Endothelial cell of umbilical vein (primary cell): ENCODE data around the gene LIME1. TPM values are rescaled to one million over a fixed set of nuclear protein-coding genes. Genes with fewer than 3 reads are reported as not detected.

Source experiments
- BruUV-seq: library from RNA; stranded (reverse); fragments of 400-500 nt; replicated peaks from 2 replicates; lab custom pipeline; 2021; lab: Mats Ljungman, UMichigan
- CTCF ChIA-PET: fragments of 300-600, 350-600 bp; sonication (Branson Sonifier 250); formaldehyde crosslinking; loops from one replicate; lab custom pipeline; 2021; ENCODE audit warnings: antibody characterized with exemption, inconsistent platforms; lab: Charles Lee
- POLR2A ChIA-PET: fragments of 300-600, 350-600 bp; sonication (Branson Sonifier 250); formaldehyde crosslinking; loops from one replicate; lab custom pipeline; 2021; ENCODE audit warnings: antibody characterized with exemption, inconsistent platforms; lab: Charles Lee
- DNase-seq: peaks from one replicate; pipeline ENCODE4 v3.0.0-alpha.2; 2011; ENCODE audit warnings: low read depth, low spot score
- FAIRE-seq: peaks from 2 replicates; lab custom pipeline; 2011; peaks lifted over from hg19 to GRCh38; lab: Jason Lieb, UNC
- H2AFZ ChIP-seq: 2 replicates; pipeline ENCODE4 v1.6.0; 2012; ENCODE audit warnings: low read depth, low read length, control low read depth, inconsistent platforms
- H3K27ac ChIP-seq: 2 replicates; pipeline ENCODE4 v1.5.1; 2011; ENCODE audit warnings: low read depth, mild to moderate bottlenecking, control low read depth, low read length, moderate library complexity; ENCODE audit not compliant: insufficient read depth
- H3K27me3 ChIP-seq, 2 experiments: 2 replicates each; pipeline versions ENCODE4 v1.6.0 to v1.6.1; 2011; ENCODE audit warnings: low read length in 2 of 2, mixed read lengths in 1 of 2; ENCODE audit not compliant: control insufficient read depth in 2 of 2, insufficient read depth in 2 of 2
- H3K36me3 ChIP-seq, 2 experiments: 2 replicates in 1 of 2; 3 replicates in 1 of 2; pipeline ENCODE4 v1.5.1; 2011; ENCODE audit warnings: low read length in 2 of 2, mild to moderate bottlenecking in 1 of 2, moderate library complexity in 1 of 2; ENCODE audit not compliant: control insufficient read depth in 2 of 2, insufficient read depth in 2 of 2; ENCODE audit errors: extremely low read depth in 1 of 2
- H3K4me1 ChIP-seq: 3 replicates; pipeline ENCODE4 v1.5.1; 2011; ENCODE audit warnings: mild to moderate bottlenecking, low read length; ENCODE audit not compliant: control insufficient read depth, insufficient read depth; ENCODE audit errors: extremely low read depth
- H3K4me2 ChIP-seq: 2 replicates; pipeline ENCODE4 v1.6.1; 2011; ENCODE audit warnings: low read length, control low read depth, mixed read lengths; ENCODE audit not compliant: insufficient read depth
- H3K4me3 ChIP-seq, 3 experiments: fragments of 200-600 bp in 1 of 3; sonication (generic), shearing (Covaris generic) in 1 of 3; replicated peaks in 1 of 3; 2 replicates each; pipeline ENCODE4 v1.5.1; 2011 to 2016; ENCODE audit warnings: control low read depth in 3 of 3, low read length in 3 of 3, mild to moderate bottlenecking in 2 of 3, inconsistent platforms in 1 of 3, low read depth in 1 of 3, moderate library complexity in 1 of 3; ENCODE audit not compliant: insufficient read depth in 1 of 3
- H3K79me2 ChIP-seq: 2 replicates; pipeline ENCODE4 v1.6.0; 2012; ENCODE audit warnings: low read length, inconsistent platforms; ENCODE audit not compliant: control insufficient read depth, insufficient read depth
- H3K9ac ChIP-seq: replicated peaks from 2 replicates; pipeline ENCODE3; 2011; ENCODE audit warnings: low read length, control low read depth; ENCODE audit not compliant: insufficient read depth; ENCODE audit errors: extremely low read depth
- H3K9me1 ChIP-seq: replicated peaks from 3 replicates; pipeline ENCODE4 v1.6.0; 2011; ENCODE audit warnings: mild to moderate bottlenecking, low read length; ENCODE audit not compliant: control insufficient read depth, insufficient read depth; ENCODE audit errors: extremely low read depth
- H3K9me3 ChIP-seq: replicated peaks from 2 replicates; pipeline ENCODE4 v1.5.1; 2012; ENCODE audit warnings: low read length, inconsistent platforms; ENCODE audit not compliant: control insufficient read depth, insufficient read depth
- H4K20me1 ChIP-seq: replicated peaks from 2 replicates; pipeline ENCODE3; 2011; ENCODE audit warnings: mild to moderate bottlenecking, low read length; ENCODE audit not compliant: control insufficient read depth, insufficient read depth; ENCODE audit errors: extremely low read depth
- EZH2 ChIP-seq: IDR thresholded peaks from 2 replicates; pipeline ENCODE4 v1.6.1; 2012; ENCODE audit warnings: borderline replicate concordance, low read depth, mild to moderate bottlenecking, moderate library complexity, low read length, inconsistent platforms; ENCODE audit not compliant: severe bottlenecking
- FOS ChIP-seq: IDR thresholded peaks from 2 replicates; pipeline ENCODE4 v1.6.1; 2011; ENCODE audit warnings: mild to moderate bottlenecking, low read length, moderate library complexity, borderline replicate concordance; ENCODE audit not compliant: insufficient read depth
- JUN ChIP-seq: IDR thresholded peaks from 2 replicates; pipeline ENCODE4 v1.6.1; 2011; ENCODE audit warnings: borderline replicate concordance, low read depth; ENCODE audit not compliant: insufficient read length, insufficient read depth
- MYC ChIP-seq: IDR thresholded peaks from one replicate; pipeline ENCODE4 v1.6.1; 2011; ENCODE audit warnings: mild to moderate bottlenecking, low read depth, low read length
- dilution Hi-C: fragments of 300-500 bp; cut with MboI; formaldehyde crosslinking; loops from one replicate; pipeline ENCODE4 v1.15.0; 2019; ENCODE audit warnings: low sequenced_read_pairs; ENCODE audit not compliant: extremely low pct_ligation_motif_present
- intact Hi-C: fragments of 100-400 bp; cut with micrococcal nuclease; formaldehyde crosslinking; loops from one replicate; pipeline ENCODE4 v1.10.0; 2022
- polyA plus RNA-seq, 4 experiments: library from polyadenylated mRNA; depleted of rRNA in 3 of 4; stranded (reverse) in 3 of 4; unstranded in 1 of 4; fragments of >200 nt; gene quantifications; 2 replicates each; pipeline versions ENCODE4 v1.2.1 to v1.2.3, GENCODE V29; 2011 to 2012; ENCODE audit warnings: missing spikeins in 1 of 4
- total RNA-seq: library from RNA; stranded (reverse); gene quantifications from 2 replicates; pipeline ENCODE4 v1.2.3, GENCODE V29; 2021
- TF ChIP-seq, protein P1 (sequence below): IDR thresholded peaks from 2 replicates; pipeline ENCODE4 v1.6.1; 2011; ENCODE audit not compliant: insufficient read depth, insufficient read length
- TF ChIP-seq, protein P2 (sequence below), 2 donors: IDR thresholded peaks; 1 replicate in 1 of 2; 2 replicates in 1 of 2; pipeline ENCODE4 v1.5.1; 2011; ENCODE audit warnings: low read length in 2 of 2, mild to moderate bottlenecking in 2 of 2, moderate library complexity in 2 of 2, control low read depth in 1 of 2, inconsistent platforms in 1 of 2, low read depth in 1 of 2; ENCODE audit not compliant: insufficient read depth in 1 of 2; ENCODE audit errors: extremely low read depth in 1 of 2

LIME1 gene
- total and polyA plus RNA-seq, 2 donors (not counting 3 experiments of a cell fraction or from before 2014, with no cell fraction given): 10.7 to 12.2 TPM

DNA sequence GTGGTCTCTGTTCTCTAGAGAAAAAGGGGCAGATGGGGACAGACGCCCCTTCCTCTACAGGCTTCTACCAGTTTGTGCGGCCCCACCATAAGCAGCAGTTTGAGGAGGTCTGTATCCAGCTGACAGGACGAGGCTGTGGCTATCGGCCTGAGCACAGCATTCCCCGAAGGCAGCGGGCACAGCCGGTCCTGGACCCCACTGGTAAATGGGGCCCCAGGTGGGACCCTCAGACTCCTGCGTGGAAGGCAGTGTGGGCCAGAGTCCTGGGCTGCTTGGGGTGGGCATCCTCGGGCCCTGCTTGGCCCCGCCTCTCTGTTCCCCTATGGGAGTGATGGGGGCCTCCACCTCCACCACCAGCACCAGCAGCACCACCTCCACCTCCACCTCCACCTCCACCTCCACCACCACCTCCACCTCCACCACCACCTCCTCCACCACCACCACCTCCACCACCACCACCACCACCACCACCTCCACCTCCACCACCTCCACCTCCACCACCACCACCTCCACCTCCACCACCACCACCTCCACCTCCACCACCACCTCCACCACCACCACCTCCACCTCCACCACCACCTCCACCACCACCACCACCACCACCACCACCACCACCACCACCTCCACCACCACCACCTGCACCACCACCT lies 43.3 kb upstream of the LIME1 start:
- no peak overlapping the region for H3K9ac ChIP-seq
- CTCF ChIA-PET: interaction anchor here (1.4 kb wide), 1 partner anchor 51 kb away, joined by 3 read pairs; no protein-coding TSS in a partner anchor
- H4K20me1 ChIP-seq: no peaks in the 10 kb centered on the region
- DNase-seq: no peak
- dilution Hi-C loops (no loop called here), intact Hi-C loops (no loop called here)
- no peaks in the 10 kb centered on the region for H3K9me3 ChIP-seq
- no peak overlapping the region for H3K4me2 ChIP-seq
- H3K36me3 ChIP-seq: no peaks in the 10 kb centered on the region
- H3K27me3 ChIP-seq: no peaks in the 10 kb centered on the region
- FAIRE-seq: peak; percentile 24
- H2AFZ ChIP-seq: no peak overlapping the region
- no peaks in the 10 kb centered on the region for H3K9me1 ChIP-seq
- peaks cover 25% of the 10 kb centered on the region for H3K4me1 ChIP-seq
- H3K4me3 ChIP-seq: no peak overlapping the region
- no peak overlapping the region for H3K27ac ChIP-seq
- POLR2A ChIA-PET: no interaction called here
- BruUV-seq: no TSS peak
- no peaks in the 10 kb centered on the region for H3K79me2 ChIP-seq
- TF ChIP-seq, protein P1, sequence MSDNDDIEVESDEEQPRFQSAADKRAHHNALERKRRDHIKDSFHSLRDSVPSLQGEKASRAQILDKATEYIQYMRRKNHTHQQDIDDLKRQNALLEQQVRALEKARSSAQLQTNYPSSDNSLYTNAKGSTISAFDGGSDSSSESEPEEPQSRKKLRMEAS: no peak
- TF ChIP-seq, protein P2, sequence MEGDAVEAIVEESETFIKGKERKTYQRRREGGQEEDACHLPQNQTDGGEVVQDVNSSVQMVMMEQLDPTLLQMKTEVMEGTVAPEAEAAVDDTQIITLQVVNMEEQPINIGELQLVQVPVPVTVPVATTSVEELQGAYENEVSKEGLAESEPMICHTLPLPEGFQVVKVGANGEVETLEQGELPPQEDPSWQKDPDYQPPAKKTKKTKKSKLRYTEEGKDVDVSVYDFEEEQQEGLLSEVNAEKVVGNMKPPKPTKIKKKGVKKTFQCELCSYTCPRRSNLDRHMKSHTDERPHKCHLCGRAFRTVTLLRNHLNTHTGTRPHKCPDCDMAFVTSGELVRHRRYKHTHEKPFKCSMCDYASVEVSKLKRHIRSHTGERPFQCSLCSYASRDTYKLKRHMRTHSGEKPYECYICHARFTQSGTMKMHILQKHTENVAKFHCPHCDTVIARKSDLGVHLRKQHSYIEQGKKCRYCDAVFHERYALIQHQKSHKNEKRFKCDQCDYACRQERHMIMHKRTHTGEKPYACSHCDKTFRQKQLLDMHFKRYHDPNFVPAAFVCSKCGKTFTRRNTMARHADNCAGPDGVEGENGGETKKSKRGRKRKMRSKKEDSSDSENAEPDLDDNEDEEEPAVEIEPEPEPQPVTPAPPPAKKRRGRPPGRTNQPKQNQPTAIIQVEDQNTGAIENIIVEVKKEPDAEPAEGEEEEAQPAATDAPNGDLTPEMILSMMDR (IDR thresholded peaks at IDR 0.05; ENCODE audit: extremely low read depth in 1 of 2, insufficient read depth in 1 of 2, low read depth in 1 of 2, low read length in 2 of 2): no peak
- no peak for TF ChIP-seq MYC
- TF ChIP-seq EZH2: no peak
- TF ChIP-seq FOS: no peak
- TF ChIP-seq JUN: no peak
